22Rv1 (cell line): Measurements from ENCODE around the gene CDC16.
"Not testable (repeated sequence)": the region's sequence is repeated elsewhere in the genome, so short reads cannot be mapped to it uniquely, and the experiment has no call there.

Source experiments
- H3K27ac ChIP-seq: fragments of 450-650 bp; 2 replicates; pipeline ENCODE4 v1.5.1; 2017
- CTCF ChIP-seq: fragments of 450-650 bp; IDR thresholded peaks from 2 replicates; pipeline ENCODE4 v1.5.1; 2017; ENCODE audit warnings: mild to moderate bottlenecking
- ZFX ChIP-seq: fragments of 450-650 bp; IDR thresholded peaks from 2 replicates; pipeline ENCODE4 v1.6.1; 2017; ENCODE audit warnings: antibody characterized with exemption, borderline replicate concordance

CDC16 gene

GRCh38 chr13:114263578-114263977 is 28.9 kb downstream of the CDC16 start:
- H3K27ac ChIP-seq = no peak overlapping the region
- no peak for TF ChIP-seq ZFX
- TF ChIP-seq CTCF = no peak

DNA sequence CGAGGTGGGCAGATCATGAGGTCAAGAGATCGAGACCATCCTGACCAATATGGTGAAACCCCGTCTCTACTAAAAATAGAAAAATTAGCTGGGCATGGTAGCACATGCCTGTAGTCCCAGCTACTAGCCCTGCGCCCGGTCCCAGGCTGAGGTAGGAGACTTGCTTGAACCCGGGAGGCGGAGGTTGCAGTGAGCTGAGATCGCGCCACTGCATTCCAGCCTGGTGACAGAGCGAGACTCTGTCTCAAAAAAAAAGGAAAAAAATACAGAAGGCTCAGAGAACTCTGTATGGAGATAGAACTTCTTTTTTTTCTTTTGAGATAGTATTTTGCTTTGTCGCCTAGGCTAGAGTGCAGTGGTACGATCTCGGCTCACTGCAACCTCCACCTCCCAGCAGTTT is 29.6 kb downstream of the CDC16 start:
- not testable (repeated sequence) for H3K27ac ChIP-seq

DNA sequence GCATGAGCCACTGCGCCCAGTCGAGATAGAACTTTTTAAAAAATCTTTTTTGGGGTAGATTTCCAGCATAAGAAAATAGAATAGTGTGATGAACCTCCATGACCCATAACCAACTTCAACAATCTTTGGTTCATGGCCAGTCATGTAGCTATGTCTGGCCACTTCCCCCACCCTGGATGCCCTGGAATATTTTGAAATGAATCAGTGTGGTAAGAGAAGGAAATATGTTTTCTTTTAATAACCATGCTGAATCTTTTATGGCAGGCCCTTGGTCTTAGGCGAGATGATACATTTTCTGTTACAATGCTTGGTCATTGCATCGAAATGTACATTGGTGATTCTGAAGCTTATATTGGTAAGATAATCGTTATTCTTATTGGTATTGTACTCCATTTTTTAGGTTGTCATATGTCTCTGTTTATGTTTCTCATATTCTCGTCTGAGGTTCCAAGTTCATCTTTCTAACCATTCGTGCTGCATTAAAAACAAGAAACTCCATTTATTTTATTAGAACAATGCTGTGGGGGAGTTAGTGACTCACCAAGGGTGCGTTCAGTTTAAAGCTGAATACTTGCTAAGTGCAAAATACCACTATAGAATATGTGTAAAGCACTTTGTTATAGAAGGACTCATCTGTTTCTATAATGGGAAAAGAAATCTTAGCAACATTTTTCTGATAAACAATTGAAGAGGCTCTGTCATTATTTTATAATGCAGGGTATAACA is 30.4 kb downstream of the CDC16 start:
- no peak for TF ChIP-seq ZFX
- no peak for TF ChIP-seq CTCF
- no peak overlapping the region for H3K27ac ChIP-seq

DNA sequence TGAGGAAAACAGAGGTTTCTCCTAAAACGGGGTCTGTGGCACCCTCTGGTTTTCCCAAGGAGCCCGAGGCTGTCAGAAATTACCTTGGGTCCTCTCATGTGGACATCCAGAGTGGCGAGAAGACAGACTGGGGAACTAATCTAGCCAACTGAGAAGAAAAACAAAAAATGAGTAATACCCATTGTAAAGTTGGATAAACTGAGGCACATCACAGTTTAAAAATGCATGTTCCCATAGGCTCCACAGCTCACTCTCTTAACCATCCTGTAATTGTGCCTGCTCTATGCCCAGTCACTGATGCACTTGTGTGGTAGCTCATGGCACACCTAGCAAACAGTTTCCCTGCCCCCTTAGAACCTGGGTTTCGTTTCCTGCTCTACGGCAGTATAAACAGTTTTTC is 31.5 kb downstream of the CDC16 start:
- TF ChIP-seq CTCF (no peak), ZFX (no peak)
- H3K27ac ChIP-seq = no peak overlapping the region

GRCh38 chr13:114268344-114269280 is 33.9 kb downstream of the CDC16 start:
- TF ChIP-seq CTCF = no peak
- TF ChIP-seq ZFX = no peak
- no peak overlapping the region for H3K27ac ChIP-seq

DNA sequence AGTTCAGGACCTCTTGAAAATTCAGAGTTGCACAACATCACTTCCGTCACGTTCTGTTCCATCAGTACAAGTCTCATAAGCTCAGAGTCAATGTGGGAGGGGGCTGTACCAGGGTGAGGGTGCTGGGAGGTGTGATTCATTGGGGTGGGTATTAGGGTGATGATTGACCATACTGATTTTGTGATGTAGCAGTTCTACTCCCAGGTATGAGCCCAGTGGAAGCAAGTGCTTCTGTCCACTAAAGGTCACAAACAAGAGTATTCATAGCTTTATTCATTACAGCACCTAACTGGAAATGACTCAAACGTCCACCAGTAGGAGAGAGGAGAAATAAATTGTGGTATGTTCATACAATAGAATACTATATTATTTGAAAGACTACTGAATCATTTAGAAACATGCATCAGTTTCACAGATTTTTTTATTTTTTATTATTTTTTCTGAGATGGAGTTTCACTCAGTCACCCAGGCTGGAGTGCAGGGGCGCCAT is 34.6 kb downstream of the CDC16 start:
- TF ChIP-seq ZFX (no peak), CTCF (no peak)
- no peak overlapping the region for H3K27ac ChIP-seq

- no peak overlapping the region for H3K27ac ChIP-seq
- TF ChIP-seq ZFX = no peak
- no peak for TF ChIP-seq CTCF
Measured at GRCh38 chr13:114272977-114273376, 38.3 kb downstream of the CDC16 start.
